ENCODE measurements around the gene ARHGEF6. TPM values are rescaled to one million over a fixed set of nuclear protein-coding genes. Genes with fewer than 3 reads are reported as not detected.
"Not testable (repeated sequence)": the region's sequence is repeated elsewhere in the genome, so short reads cannot be mapped to it uniquely, and the experiment has no call there.

The ARHGEF6 gene
- polyA plus RNA-seq, 1 donor from 2014 or later: 1.8 TPM

DNA sequence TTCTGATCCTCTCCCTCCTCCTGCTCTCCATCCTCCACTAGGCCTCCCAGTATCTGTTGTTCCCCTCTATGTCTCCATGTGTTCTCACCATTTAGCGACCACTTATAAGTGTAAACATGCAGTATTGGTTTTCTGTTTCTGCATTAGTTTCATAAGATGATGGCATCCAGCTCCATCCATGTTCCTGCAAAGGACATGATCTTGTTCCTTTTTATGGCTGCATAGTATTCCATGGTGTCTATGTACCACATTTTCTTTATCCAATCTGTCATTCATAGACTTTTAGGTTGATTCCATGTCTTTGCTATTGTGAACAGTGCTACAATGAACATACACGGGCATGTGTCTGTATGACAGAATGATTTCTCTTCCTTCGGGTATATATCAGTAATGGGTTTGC lies 13.9 kb upstream of the ARHGEF6 start:
- not testable (repeated sequence) for H3K27me3 ChIP-seq (ENCODE audit: insufficient read depth, low read depth, low read length); H3F3A ChIP-seq (ENCODE audit: insufficient read depth, low read length, poor library complexity, severe bottlenecking); H3K79me2 ChIP-seq (replicated peaks; ENCODE audit: insufficient read depth, low read length); H3K4me3 ChIP-seq (ENCODE audit: low read length); H3K9me3 ChIP-seq (ENCODE audit: low read length); H4K20me1 ChIP-seq (ENCODE audit: insufficient read depth); H3K36me3 ChIP-seq (ENCODE audit: insufficient read depth, low read length); H3K9ac ChIP-seq (ENCODE audit: low read length); H3K4me2 ChIP-seq (ENCODE audit: low read length); H3K9me2 ChIP-seq (ENCODE audit: insufficient read depth, low read length); H2AFZ ChIP-seq (ENCODE audit: low read depth, low read length); H3K27ac ChIP-seq (ENCODE audit: low read length)

DNA sequence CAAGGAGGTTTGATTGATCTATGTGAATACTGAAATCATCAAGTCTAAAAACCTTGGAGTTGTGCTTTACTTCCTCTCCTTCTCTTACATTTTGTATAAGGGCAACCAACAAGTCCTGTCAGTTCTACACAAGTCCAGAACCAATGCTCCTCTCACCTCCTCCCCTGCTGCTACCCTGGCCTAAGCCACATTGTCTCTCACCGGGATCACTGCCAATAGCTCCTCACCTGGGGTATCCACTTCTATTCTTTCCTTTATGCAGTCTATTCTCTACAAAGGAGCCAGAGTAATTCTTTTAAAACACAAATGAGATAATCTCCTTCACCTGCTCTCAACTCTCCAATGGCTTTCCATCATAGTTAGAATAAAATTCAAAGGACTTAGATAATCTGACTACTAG lies 13.3 kb upstream of the ARHGEF6 start:
- Histone ChIP-seq H2AFZ (ENCODE audit: low read depth, low read length) (no peak overlapping the region), H3K27me3 (ENCODE audit: insufficient read depth, low read depth, low read length) (no peaks in the 10 kb centered on the region), H3K36me3 (ENCODE audit: insufficient read depth, low read length) (no peaks in the 10 kb centered on the region), H3K27ac (ENCODE audit: low read length) (no peak overlapping the region), H3K79me2 (replicated peaks; ENCODE audit: insufficient read depth, low read length) (no peaks in the 10 kb centered on the region), H3K9me2 (ENCODE audit: insufficient read depth, low read length) (no peaks in the 10 kb centered on the region), H3K9me3 (ENCODE audit: low read length) (no peaks in the 10 kb centered on the region), H4K20me1 (ENCODE audit: insufficient read depth) (no peaks in the 10 kb centered on the region), H3F3A (ENCODE audit: insufficient read depth, low read length, poor library complexity, severe bottlenecking) (no peaks in the 10 kb centered on the region), H3K9ac (ENCODE audit: low read length) (no peak overlapping the region), H3K4me2 (ENCODE audit: low read length) (no peak overlapping the region), H3K4me3 (ENCODE audit: low read length) (no peak overlapping the region)
- TF ChIP-seq RAD21 (conservative IDR thresholded peaks at IDR 0.05) (no peak), EZH2 (IDR thresholded peaks at IDR 0.05; ENCODE audit: borderline replicate concordance, insufficient read depth, low read length, poor library complexity, severe bottlenecking) (no peak), SMC3 (conservative IDR thresholded peaks at IDR 0.05; ENCODE audit: poor library complexity) (no peak), EP300 (conservative IDR thresholded peaks at IDR 0.05; ENCODE audit: poor library complexity, severe bottlenecking) (no peak), POLR2AphosphoS5 (IDR thresholded peaks at IDR 0.05) (no peak), MXI1 (conservative IDR thresholded peaks at IDR 0.05; ENCODE audit: poor library complexity, severe bottlenecking) (no peak), TAF1 (IDR thresholded peaks at IDR 0.05; ENCODE audit: low read depth) (no peak)
- TF ChIP-seq, protein P1, sequence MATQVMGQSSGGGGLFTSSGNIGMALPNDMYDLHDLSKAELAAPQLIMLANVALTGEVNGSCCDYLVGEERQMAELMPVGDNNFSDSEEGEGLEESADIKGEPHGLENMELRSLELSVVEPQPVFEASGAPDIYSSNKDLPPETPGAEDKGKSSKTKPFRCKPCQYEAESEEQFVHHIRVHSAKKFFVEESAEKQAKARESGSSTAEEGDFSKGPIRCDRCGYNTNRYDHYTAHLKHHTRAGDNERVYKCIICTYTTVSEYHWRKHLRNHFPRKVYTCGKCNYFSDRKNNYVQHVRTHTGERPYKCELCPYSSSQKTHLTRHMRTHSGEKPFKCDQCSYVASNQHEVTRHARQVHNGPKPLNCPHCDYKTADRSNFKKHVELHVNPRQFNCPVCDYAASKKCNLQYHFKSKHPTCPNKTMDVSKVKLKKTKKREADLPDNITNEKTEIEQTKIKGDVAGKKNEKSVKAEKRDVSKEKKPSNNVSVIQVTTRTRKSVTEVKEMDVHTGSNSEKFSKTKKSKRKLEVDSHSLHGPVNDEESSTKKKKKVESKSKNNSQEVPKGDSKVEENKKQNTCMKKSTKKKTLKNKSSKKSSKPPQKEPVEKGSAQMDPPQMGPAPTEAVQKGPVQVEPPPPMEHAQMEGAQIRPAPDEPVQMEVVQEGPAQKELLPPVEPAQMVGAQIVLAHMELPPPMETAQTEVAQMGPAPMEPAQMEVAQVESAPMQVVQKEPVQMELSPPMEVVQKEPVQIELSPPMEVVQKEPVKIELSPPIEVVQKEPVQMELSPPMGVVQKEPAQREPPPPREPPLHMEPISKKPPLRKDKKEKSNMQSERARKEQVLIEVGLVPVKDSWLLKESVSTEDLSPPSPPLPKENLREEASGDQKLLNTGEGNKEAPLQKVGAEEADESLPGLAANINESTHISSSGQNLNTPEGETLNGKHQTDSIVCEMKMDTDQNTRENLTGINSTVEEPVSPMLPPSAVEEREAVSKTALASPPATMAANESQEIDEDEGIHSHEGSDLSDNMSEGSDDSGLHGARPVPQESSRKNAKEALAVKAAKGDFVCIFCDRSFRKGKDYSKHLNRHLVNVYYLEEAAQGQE (IDR thresholded peaks at IDR 0.05; ENCODE audit: borderline replicate concordance): no peak
- TF ChIP-seq, protein P2, sequence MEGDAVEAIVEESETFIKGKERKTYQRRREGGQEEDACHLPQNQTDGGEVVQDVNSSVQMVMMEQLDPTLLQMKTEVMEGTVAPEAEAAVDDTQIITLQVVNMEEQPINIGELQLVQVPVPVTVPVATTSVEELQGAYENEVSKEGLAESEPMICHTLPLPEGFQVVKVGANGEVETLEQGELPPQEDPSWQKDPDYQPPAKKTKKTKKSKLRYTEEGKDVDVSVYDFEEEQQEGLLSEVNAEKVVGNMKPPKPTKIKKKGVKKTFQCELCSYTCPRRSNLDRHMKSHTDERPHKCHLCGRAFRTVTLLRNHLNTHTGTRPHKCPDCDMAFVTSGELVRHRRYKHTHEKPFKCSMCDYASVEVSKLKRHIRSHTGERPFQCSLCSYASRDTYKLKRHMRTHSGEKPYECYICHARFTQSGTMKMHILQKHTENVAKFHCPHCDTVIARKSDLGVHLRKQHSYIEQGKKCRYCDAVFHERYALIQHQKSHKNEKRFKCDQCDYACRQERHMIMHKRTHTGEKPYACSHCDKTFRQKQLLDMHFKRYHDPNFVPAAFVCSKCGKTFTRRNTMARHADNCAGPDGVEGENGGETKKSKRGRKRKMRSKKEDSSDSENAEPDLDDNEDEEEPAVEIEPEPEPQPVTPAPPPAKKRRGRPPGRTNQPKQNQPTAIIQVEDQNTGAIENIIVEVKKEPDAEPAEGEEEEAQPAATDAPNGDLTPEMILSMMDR (IDR thresholded peaks at IDR 0.05; ENCODE audit: poor library complexity, severe bottlenecking): no peak

DNA sequence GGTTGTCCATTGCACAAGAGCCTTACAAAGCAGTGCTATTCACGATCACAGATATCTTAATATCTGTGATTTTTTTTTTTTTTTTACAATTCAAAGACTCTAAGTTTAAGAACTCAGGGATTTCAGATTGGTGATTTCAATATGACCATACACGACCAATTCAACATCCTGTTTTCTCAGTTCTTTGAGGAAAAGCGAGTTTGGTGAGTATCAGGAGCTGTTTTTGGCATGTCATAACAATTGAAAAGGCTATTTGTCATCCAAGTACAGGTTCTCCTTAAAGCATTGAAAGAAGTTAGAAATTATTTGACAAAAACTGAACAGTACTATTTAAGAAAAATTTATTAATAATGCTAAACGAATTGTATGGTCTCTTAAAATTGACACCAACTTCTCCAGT lies 9.1 kb upstream of the ARHGEF6 start:
- Histone ChIP-seq H3K79me2 (replicated peaks; ENCODE audit: insufficient read depth, low read length) (no peaks in the 10 kb centered on the region), H3K9me3 (ENCODE audit: low read length) (no peaks in the 10 kb centered on the region), H3K36me3 (ENCODE audit: insufficient read depth, low read length) (no peaks in the 10 kb centered on the region), H2AFZ (ENCODE audit: low read depth, low read length) (no peak overlapping the region), H3K27me3 (ENCODE audit: insufficient read depth, low read depth, low read length) (no peaks in the 10 kb centered on the region), H3F3A (ENCODE audit: insufficient read depth, low read length, poor library complexity, severe bottlenecking) (no peaks in the 10 kb centered on the region), H3K27ac (ENCODE audit: low read length) (no peak overlapping the region), H3K9me2 (ENCODE audit: insufficient read depth, low read length) (no peaks in the 10 kb centered on the region), H3K4me2 (ENCODE audit: low read length) (no peak overlapping the region), H3K4me3 (ENCODE audit: low read length) (no peak overlapping the region), H3K9ac (ENCODE audit: low read length) (no peak overlapping the region), H4K20me1 (ENCODE audit: insufficient read depth) (no peaks in the 10 kb centered on the region)
- TF ChIP-seq MXI1 (conservative IDR thresholded peaks at IDR 0.05; ENCODE audit: poor library complexity, severe bottlenecking): no peak
- TF ChIP-seq, protein P2 (IDR thresholded peaks at IDR 0.05; ENCODE audit: poor library complexity, severe bottlenecking): no peak
- no peak for TF ChIP-seq RAD21 (conservative IDR thresholded peaks at IDR 0.05)
- TF ChIP-seq EZH2 (IDR thresholded peaks at IDR 0.05; ENCODE audit: borderline replicate concordance, insufficient read depth, low read length, poor library complexity, severe bottlenecking): no peak
- TF ChIP-seq EP300 (conservative IDR thresholded peaks at IDR 0.05; ENCODE audit: poor library complexity, severe bottlenecking): no peak
- no peak for TF ChIP-seq POLR2AphosphoS5 (IDR thresholded peaks at IDR 0.05)
- TF ChIP-seq, protein P1 (IDR thresholded peaks at IDR 0.05; ENCODE audit: borderline replicate concordance): no peak
- no peak for TF ChIP-seq TAF1 (IDR thresholded peaks at IDR 0.05; ENCODE audit: low read depth)
- no peak for TF ChIP-seq SMC3 (conservative IDR thresholded peaks at IDR 0.05; ENCODE audit: poor library complexity)
